ENCODE data around the gene SLC5A3. TPM values are rescaled to one million over a fixed set of nuclear protein-coding genes. Genes with fewer than 3 reads are reported as not detected.

The SLC5A3 gene
- total RNA-seq, 4 donors from 2014 or later, result 11.5 to 29.6 (median 24.4) TPM

- no peaks in the 10 kb centered on the region for H3K9me3 ChIP-seq
- TF ChIP-seq EP300 (IDR thresholded peaks at IDR 0.05) (no peak), POLR2A (IDR thresholded peaks at IDR 0.05) (no peak), POLR2AphosphoS5 (IDR thresholded peaks at IDR 0.05) (no peak)
- TF ChIP-seq, protein P1, sequence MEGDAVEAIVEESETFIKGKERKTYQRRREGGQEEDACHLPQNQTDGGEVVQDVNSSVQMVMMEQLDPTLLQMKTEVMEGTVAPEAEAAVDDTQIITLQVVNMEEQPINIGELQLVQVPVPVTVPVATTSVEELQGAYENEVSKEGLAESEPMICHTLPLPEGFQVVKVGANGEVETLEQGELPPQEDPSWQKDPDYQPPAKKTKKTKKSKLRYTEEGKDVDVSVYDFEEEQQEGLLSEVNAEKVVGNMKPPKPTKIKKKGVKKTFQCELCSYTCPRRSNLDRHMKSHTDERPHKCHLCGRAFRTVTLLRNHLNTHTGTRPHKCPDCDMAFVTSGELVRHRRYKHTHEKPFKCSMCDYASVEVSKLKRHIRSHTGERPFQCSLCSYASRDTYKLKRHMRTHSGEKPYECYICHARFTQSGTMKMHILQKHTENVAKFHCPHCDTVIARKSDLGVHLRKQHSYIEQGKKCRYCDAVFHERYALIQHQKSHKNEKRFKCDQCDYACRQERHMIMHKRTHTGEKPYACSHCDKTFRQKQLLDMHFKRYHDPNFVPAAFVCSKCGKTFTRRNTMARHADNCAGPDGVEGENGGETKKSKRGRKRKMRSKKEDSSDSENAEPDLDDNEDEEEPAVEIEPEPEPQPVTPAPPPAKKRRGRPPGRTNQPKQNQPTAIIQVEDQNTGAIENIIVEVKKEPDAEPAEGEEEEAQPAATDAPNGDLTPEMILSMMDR (IDR thresholded peaks at IDR 0.05), result no peak
- H3K27ac ChIP-seq, result no peak overlapping the region
- no peaks in the 10 kb centered on the region for H3K27me3 ChIP-seq
- no peaks in the 10 kb centered on the region for H3K36me3 ChIP-seq
- no peak overlapping the region for H3K4me3 ChIP-seq
- ATAC-seq, result no peak
- peaks cover 0 to 76% (median 3%) of the 10 kb centered on the region in 3 donors for H3K4me1 ChIP-seq
These were observed 32.7 kb downstream of the SLC5A3 start for GRCh38 chr21:34105947-34106541.

- Histone ChIP-seq H3K27ac (no peak overlapping the region), H3K4me1 (peaks cover 0 to 60% (median 2%) of the 10 kb centered on the region in 3 donors), H3K27me3 (no peaks in the 10 kb centered on the region), H3K9me3 (no peaks in the 10 kb centered on the region), H3K4me3 (no peak overlapping the region), H3K36me3 (no peaks in the 10 kb centered on the region)
- ATAC-seq, result no peak
- WGBS, 2 donors (ENCODE audit: low coverage in 1 of 2), result 63 to 100% methylated on average over 1 of the region's 1 CpG
- TF ChIP-seq POLR2AphosphoS5 (IDR thresholded peaks at IDR 0.05) (no peak), POLR2A (IDR thresholded peaks at IDR 0.05) (no peak), EP300 (IDR thresholded peaks at IDR 0.05) (no peak)
- TF ChIP-seq, protein P1 (IDR thresholded peaks at IDR 0.05), result no peak
These were observed 34.2 kb downstream of the SLC5A3 start for GRCh38 chr21:34107606-34108005.

GRCh38 chr21:34109075-34109474 lies 35.7 kb downstream of the SLC5A3 start:
- WGBS, 2 donors (ENCODE audit: low coverage in 1 of 2), result 88 to 94% methylated on average over 6 to 7 of the region's 7 CpGs
- no peak overlapping the region for H3K27ac ChIP-seq

GRCh38 chr21:34110594-34111202 lies 37.3 kb downstream of the SLC5A3 start:
- ATAC-seq, result no peak
- H3K4me1 ChIP-seq, result peaks cover 0 to 39% (median 4%) of the 10 kb centered on the region in 3 donors

More at GRCh38 chr21:34109075-34109474, 35.7 kb downstream of the SLC5A3 start:
- Histone ChIP-seq H3K4me1 (peaks cover 0 to 53% (median 4%) of the 10 kb centered on the region in 3 donors), H3K9me3 (no peaks in the 10 kb centered on the region), H3K27me3 (no peaks in the 10 kb centered on the region), H3K36me3 (no peaks in the 10 kb centered on the region), H3K4me3 (no peak overlapping the region)
- TF ChIP-seq, protein P1 (IDR thresholded peaks at IDR 0.05), result no peak
- TF ChIP-seq POLR2AphosphoS5 (IDR thresholded peaks at IDR 0.05) (no peak), POLR2A (IDR thresholded peaks at IDR 0.05) (no peak), EP300 (IDR thresholded peaks at IDR 0.05) (no peak)
- no peak for ATAC-seq

More at GRCh38 chr21:34110594-34111202, 37.3 kb downstream of the SLC5A3 start:
- Histone ChIP-seq H3K9me3 (no peaks in the 10 kb centered on the region), H3K27me3 (no peaks in the 10 kb centered on the region), H3K36me3 (no peaks in the 10 kb centered on the region), H3K27ac (no peak overlapping the region), H3K4me3 (no peak overlapping the region)
- TF ChIP-seq POLR2AphosphoS5 (IDR thresholded peaks at IDR 0.05) (no peak), EP300 (IDR thresholded peaks at IDR 0.05) (no peak), POLR2A (IDR thresholded peaks at IDR 0.05) (no peak)
- TF ChIP-seq, protein P1 (IDR thresholded peaks at IDR 0.05), result no peak
- WGBS, 2 donors (ENCODE audit: low coverage in 1 of 2), result 92 to 95% methylated on average over 8 of the region's 8 CpGs

All from gastroesophageal sphincter (tissue), 4 donors.